PFSK-1 (cell line): ENCODE results near the gene HOXB7.

Experiments used
- FOXP2 ChIP-seq: optimal IDR thresholded peaks from 2 replicates; pipeline ENCODE3; 2011; ENCODE audit warnings: borderline replicate concordance, control low read depth, inconsistent platforms; ENCODE audit not compliant: insufficient read depth; ENCODE audit errors: extremely low read length, extremely low read depth
- POLR2AphosphoS5 ChIP-seq: IDR thresholded peaks from 2 replicates; pipeline ENCODE4 v1.6.1; 2012; ENCODE audit warnings: low read depth, mild to moderate bottlenecking, control low read depth, low read length, moderate library complexity
- REST ChIP-seq, 2 experiments: IDR thresholded peaks; 2 replicates each; pipeline versions ENCODE4 v1.6.1 to v1.8.0; 2011 to 2012; ENCODE audit warnings: low read depth in 2 of 2, low read length in 2 of 2, control low read depth in 1 of 2, inconsistent platforms in 1 of 2, mild to moderate bottlenecking in 1 of 2, moderate library complexity in 1 of 2; ENCODE audit not compliant: insufficient read depth in 1 of 2
- SIN3A ChIP-seq: IDR thresholded peaks from 2 replicates; pipeline ENCODE4 v1.6.1; 2012; ENCODE audit warnings: mild to moderate bottlenecking, low read length, moderate library complexity, borderline replicate concordance; ENCODE audit not compliant: insufficient read depth
- TAF1 ChIP-seq: IDR thresholded peaks from 2 replicates; pipeline ENCODE4 v1.6.1; 2012; ENCODE audit warnings: low read length, control low read depth, borderline replicate concordance; ENCODE audit not compliant: insufficient read depth

Gene HOXB7

DNA sequence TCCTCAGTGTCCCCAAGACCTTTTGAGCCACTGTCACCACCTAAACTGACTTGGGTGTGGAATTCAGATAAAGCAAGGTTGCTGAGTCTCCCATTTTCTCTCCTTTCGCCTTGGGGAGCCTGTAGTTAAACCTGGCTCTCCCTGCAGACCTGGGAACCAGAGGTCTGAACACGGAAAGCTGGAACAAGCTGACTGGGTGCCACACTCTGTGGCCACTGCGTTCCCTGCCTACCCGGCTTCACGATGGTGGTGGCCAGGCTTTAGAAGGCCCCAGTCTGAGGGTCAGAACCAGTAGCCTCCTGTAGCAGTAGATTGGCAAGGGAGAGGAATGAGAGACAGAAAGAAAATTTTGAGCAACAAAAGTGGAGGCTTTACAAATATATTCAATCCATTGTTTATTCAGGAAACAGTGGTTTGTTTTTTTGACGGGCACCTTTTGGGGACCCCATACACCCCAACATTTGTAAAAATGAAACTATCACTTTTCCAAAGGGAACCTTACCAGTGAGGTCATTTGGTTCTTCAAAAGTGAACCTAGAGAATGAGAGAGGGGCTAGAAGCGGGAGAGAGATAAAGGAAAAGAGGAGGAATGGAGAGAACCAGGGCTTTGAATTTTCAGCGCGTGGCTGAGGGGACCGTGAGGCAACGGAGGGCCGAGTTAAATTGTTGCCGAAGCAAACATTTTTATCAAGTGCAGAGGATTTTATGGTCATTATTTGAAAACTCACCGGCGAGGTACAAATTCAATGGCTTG is 6.1 kb upstream of the HOXB7 start:
- TF ChIP-seq REST (IDR thresholded peaks at IDR 0.05; ENCODE audit: insufficient read depth in 1 of 2, low read depth in 2 of 2, low read length in 2 of 2) (no peak), FOXP2 (no peak), SIN3A (no peak), POLR2AphosphoS5 (no peak), TAF1 (no peak)

GRCh38 chr17:48615963-48616716 is 5.3 kb upstream of the HOXB7 start:
- TF ChIP-seq POLR2AphosphoS5 (no peak), SIN3A (no peak), REST (IDR thresholded peaks at IDR 0.05; ENCODE audit: insufficient read depth in 1 of 2, low read depth in 2 of 2, low read length in 2 of 2) (no peak), FOXP2 (no peak), TAF1 (no peak)

DNA sequence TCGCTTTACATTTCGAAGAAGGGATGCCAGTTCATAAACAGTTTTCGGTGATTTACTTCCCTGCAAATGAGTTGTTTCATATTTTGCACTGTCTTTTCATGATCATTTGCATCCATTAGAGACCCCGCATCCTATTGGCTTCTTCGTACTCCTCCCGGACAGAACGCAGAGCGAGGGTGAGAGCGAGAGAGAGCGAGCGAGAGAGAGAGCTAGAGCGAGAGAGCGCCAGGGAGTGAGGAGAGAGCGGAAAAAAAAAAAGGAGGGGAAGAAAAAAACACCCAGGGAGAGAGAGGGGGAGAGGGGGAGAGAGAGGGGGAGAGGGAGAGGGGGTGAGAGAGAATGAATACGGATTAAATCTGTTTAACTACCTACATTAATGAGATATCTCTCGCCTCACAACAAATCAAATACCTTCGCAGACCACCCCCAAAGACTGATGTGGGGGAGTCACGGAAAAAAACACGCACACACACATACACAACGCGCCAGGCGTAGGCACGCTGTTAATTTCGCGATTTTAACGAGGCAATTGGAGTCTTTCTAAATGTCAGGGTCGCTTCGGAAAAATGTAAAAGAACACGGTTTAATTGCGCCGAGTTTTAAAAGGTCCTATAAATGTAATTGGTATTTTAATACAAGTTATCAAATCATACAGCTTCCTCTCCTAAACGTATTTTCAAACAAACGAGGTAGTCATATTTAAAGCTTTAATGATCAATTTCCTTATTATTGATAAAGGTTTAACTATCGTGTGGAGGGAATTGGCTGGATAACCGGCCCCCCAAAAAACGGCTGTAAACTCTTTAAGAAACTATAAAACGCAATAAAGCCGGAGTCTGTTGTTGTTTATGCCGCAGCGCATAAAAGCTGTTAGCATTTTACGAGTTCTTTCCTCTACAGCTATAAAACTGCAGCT is 4.5 kb upstream of the HOXB7 start, which contains the start of gene HOXB8:
HOXB8 (minus strand) TSS at position 246 of the 916 bp plus-strand sequence. CDS start 588 bp downstream, outside the sequence.
- TF ChIP-seq POLR2AphosphoS5 = no peak

GRCh38 chr17:48613862-48614694 is 3.3 kb upstream of the HOXB7 start:
- TF ChIP-seq FOXP2 = no peak
- no peak for TF ChIP-seq REST (IDR thresholded peaks at IDR 0.05; ENCODE audit: insufficient read depth in 1 of 2, low read depth in 2 of 2, low read length in 2 of 2)
- no peak for TF ChIP-seq SIN3A
- no peak for TF ChIP-seq POLR2AphosphoS5
